Stimulated activated CD8-positive, alpha-beta memory T cell treated with anti-CD3 and anti-CD28 coated beads, Interleukin-15, amount 100 ng/mL, for 4 hours (primary cell): ENCODE measurements around the gene SINHCAF.
"Not testable (repeated sequence)": the region's sequence is repeated elsewhere in the genome, so short reads cannot be mapped to it uniquely, and the experiment has no call there.

ENCODE experiments used
- DNase-seq, 2 donors: peaks; one replicate each; pipeline ENCODE4 v3.0.0-alpha.2; 2020; ENCODE audit warnings: low read depth in 2 of 2

SINHCAF gene, protein sequence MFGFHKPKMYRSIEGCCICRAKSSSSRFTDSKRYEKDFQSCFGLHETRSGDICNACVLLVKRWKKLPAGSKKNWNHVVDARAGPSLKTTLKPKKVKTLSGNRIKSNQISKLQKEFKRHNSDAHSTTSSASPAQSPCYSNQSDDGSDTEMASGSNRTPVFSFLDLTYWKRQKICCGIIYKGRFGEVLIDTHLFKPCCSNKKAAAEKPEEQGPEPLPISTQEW

DNA sequence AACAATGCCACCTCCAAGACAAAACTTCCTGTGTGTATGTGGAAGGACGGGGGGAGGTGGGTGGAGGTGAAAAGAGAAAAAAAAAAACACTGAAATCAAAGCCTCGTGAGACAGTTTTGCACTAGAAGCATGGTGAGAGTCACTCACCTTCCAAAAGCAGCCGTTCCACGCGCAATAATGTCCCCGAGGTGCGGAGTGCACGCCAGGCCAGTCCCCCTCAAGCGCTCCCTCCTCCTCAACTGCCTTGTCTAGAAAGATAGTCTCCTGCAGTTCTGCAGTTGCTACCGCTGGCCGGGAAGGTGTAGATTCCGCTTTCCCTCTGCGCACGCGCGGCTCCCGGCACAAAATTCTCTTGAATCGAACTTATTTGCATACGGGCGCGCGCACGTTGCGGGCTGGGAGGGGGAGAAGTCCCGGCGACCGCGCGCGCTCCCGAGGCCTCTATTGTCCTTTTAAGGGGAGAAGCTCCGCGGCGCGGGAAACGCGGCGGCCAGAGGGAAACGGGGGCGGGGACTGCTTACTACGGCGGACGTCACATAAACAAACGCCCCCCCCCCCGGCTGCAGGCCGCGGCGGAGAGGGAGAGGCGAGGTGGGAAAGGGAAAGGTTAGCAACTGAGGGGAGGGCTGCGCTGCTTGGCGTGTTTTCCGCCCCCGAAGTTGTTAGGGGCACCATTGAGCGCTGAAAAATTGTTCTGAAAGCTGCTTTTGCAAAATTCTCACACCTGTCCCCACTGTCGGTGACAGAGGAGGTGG is at the start of gene SINHCAF:
TSS of gene SINHCAF (minus strand) at position 274 of the 755 bp plus-strand sequence. CDS start 27,946 bp downstream, outside the sequence.
- DNase-seq: peak; percentile 96 to 97

DNA sequence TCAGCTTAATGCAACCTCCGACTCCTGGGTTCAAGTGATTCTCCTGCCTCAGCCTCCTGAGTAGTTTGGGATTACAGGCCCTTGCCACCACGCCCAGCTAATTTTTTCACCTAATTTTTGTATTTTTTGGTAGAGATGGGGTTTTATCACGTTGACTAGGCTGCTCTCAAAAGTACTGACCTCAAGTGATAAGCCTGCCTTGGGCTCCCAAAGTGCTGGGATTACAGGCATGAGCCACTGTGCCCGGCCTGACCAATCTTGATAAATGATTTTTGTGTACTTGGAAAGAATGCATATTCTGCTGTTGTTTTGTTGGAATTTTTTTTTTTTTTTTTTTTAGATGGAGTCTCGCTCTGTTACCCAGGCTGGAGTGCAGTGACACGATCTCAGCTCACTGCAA is 49.5 kb upstream of the SINHCAF start:
- DNase-seq: not testable (repeated sequence)

- DNase-seq: no peak
Observed at GRCh38 chr12:31371256-31371620, 45.3 kb upstream of the SINHCAF start.

GRCh38 chr12:31370531-31371255 is 44.7 kb upstream of the SINHCAF start:
- no peak for DNase-seq

DNA sequence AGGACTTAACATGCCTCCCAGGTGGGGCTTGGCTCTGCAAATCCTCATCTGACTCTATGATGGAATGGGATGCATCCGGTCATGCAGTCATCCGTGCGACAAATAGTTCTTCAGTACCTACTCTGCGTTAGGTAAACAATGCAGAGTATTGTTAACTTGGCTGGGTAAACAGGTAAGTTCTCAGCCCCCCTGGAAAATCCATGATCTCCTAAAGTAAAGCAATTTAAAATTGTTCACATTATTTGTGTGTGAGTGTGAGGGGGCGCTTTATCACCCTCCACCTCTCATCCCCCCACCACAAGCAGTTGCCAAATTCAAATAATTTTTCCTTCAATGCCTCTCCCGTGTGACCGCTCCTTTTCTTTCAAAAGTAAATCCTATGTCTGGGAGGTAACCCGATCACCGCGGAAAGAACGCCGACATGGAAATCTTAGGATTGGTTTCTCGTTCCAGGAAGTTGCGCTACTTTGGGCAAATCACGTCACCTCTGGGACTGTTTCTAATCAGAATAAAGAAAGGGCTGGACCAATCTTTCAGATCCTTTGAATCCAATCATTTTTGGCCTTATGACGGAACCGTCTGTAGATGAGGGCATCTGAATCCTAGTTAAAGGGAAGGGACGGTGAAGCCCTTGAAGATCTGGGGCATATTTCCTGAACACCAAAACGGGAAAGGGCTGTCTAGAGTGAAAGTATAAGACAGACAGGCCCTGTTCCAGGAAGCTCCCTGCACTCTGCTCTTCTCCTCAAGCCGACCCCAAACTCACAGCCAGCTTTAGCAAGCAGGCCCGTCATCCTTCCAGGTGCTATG is 44.0 kb upstream of the SINHCAF start:
- no peak for DNase-seq

- DNase-seq: no peak
Observed at GRCh38 chr12:31368666-31369361, 42.9 kb upstream of the SINHCAF start.

DNA sequence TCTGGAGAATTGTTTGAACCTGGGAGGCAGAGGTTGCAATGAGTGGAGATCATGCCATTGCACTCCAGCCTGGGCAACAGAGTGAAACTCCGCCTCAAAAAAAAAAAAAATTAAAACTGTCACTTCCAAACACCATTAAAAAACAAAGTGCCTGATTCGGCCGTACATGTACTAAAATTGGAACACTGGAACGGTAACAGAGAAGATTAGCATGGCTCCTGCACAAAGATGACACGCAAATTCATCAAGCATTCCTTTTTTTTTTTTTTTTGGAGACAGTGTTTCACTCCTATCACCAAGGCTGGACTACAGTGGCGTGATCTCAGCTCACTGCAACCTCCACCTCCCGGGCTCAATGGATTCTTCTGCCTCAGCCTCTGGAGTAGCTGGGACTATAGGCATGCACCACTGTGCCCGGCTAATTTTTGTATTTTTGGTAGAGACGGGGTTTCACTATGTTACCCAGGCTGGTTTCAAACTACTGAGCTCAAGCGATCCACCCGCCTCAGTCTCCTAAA is 40.2 kb upstream of the SINHCAF start:
- DNase-seq: no peak

DNA sequence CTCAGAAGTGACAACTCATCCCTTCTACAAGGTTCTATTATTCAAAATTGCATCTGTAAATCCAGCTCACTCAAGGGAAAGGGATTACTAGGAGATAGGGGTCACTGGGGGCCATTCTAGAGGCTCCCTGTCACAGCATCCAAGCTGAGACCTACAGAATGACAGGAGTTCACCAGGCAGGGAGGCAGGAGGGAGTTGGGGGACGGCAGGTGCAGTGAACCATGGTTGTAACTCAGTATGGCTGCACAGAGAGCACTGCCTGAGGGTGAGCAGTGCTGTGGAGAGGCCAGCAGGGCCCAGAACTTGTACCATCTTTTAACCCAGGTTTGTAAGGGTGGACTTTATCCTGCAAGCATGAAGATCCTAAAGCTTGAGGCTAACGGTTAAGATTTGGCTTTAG is 37.9 kb upstream of the SINHCAF start:
- DNase-seq: no peak

- DNase-seq: no peak
Observed at GRCh38 chr12:31363416-31363809, 37.5 kb upstream of the SINHCAF start.

GRCh38 chr12:31362759-31363415 is 36.9 kb upstream of the SINHCAF start:
- DNase-seq: no peak

- no peak for DNase-seq
Observed at GRCh38 chr12:31362115-31362758, 36.3 kb upstream of the SINHCAF start.

- DNase-seq: no peak
Observed at GRCh38 chr12:31361730-31362114, 35.8 kb upstream of the SINHCAF start.

DNA sequence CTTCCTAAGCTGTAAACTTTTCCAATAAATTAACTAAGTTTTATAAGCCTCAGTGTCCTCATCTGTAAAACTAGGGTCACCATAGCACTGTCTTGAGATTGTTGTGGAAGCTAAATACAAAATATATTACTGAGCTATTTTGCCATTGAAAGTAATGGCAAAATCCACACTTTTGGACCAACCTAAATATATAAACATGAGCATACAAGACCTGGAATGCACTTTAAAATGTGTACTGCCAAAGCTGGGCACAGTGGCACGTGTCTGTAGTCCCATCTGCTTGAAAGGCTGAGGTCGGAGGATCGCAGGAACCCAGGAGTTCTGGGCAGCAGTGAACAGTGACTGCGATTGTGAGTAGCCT is 29.8 kb upstream of the SINHCAF start:
- no peak for DNase-seq

GRCh38 chr12:31353750-31354708 is 28.1 kb upstream of the SINHCAF start:
- no peak for DNase-seq

DNA sequence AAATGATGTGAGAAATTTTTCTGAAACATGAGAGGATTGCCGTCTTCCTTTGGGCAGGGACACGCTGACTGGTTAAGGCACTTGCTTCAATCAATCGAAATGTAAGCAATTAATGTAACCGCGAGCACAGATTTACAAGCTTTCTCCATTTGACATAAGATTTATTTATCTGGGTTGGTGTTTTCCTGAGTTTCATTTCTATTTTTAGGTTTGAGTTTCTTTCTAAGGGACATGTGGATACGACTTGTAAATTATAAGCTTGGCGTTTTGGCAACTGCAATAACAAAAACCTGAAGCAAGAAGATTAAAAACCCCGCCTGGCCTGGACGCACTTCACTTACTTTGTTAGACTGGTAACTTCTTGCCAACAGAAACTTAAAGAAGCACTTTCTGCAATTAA is 20.3 kb upstream of the SINHCAF start:
- DNase-seq: no peak

DNA sequence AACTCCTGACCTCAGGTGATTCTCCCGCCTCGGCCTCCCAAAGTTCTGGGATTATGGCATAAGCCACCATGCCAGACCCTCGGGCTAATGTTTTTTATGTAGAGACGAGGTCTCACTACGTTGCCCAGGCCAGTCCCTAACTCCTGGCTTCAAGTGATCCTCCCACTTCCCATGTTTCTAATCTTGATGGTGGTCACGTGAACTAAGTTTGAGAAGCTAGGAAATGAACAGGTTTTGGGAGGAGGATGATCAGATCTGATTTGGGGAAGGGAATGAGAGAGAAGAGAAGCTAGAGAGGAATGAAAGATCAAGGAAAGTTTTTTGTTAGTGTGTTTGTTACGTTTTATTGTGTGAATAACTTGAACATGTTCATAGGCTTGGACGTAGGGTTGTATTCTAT is 17.2 kb upstream of the SINHCAF start:
- DNase-seq: no peak

DNA sequence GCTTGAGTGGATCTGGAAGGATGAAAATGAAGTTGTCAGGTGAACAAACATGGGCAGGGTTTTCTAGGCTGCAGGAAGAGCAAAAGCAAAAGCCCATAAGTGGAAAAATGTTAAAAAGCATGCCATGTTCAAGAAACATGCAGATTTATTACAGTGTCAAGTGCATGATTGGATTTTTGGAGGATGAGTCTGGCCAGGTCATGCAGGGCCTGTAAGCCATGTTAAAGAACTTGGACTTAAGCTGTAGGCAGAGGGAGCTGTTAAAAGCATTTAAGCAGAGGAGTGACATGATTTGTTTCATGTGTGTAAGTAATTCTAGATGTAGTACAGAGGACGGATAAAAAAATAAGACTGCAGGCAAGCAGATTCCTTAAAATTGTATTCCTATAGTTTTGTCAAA is 16.3 kb upstream of the SINHCAF start:
- DNase-seq: no peak

GRCh38 chr12:31339831-31340622 is 14.1 kb upstream of the SINHCAF start:
- DNase-seq: no peak
